Measurements from ENCODE around the gene PPL.
"Not testable (repeated sequence)": the region's sequence is repeated elsewhere in the genome, so short reads cannot be mapped to it uniquely, and the experiment has no call there.

The PPL gene

GRCh38 chr16:4934591-4934990 is 2.4 kb downstream of the PPL start:
- DNase-seq (ENCODE audit: low spot score), result no peak

GRCh38 chr16:4933871-4934395 is 3.0 kb downstream of the PPL start:
- DNase-seq (ENCODE audit: low spot score), result no peak

GRCh38 chr16:4933433-4933832 is 3.5 kb downstream of the PPL start:
- no peak for DNase-seq (ENCODE audit: low spot score)

GRCh38 chr16:4931381-4931780 is 5.6 kb downstream of the PPL start:
- no peak for DNase-seq (ENCODE audit: low spot score)

GRCh38 chr16:4929619-4930018 is 7.3 kb downstream of the PPL start:
- not testable (repeated sequence) for DNase-seq (ENCODE audit: low spot score)

- DNase-seq (ENCODE audit: low spot score), result no peak
Observed at GRCh38 chr16:4928227-4928626, 8.7 kb downstream of the PPL start.

GRCh38 chr16:4927661-4928060 is 9.3 kb downstream of the PPL start:
- no peak for DNase-seq (ENCODE audit: low spot score)

- no peak for DNase-seq (ENCODE audit: low spot score)
Observed at GRCh38 chr16:4926928-4927327, 10.0 kb downstream of the PPL start.

- DNase-seq (ENCODE audit: low spot score), result no peak
Observed at GRCh38 chr16:4925791-4926190, 11.2 kb downstream of the PPL start.

GRCh38 chr16:4925293-4925607 is 11.7 kb downstream of the PPL start:
- no peak for DNase-seq (ENCODE audit: low spot score)

GRCh38 chr16:4924593-4925292 is 12.2 kb downstream of the PPL start:
- DNase-seq (ENCODE audit: low spot score), result no peak

GRCh38 chr16:4923853-4924252 is 13.1 kb downstream of the PPL start:
- no peak for DNase-seq (ENCODE audit: low spot score)

- DNase-seq (ENCODE audit: low spot score), result no peak
Observed at GRCh38 chr16:4922721-4923342, 14.1 kb downstream of the PPL start.

- DNase-seq (ENCODE audit: low spot score), result no peak
Observed at GRCh38 chr16:4920826-4921225, 16.1 kb downstream of the PPL start.

- no peak for DNase-seq (ENCODE audit: low spot score)
Observed at GRCh38 chr16:4918781-4919251, 18.1 kb downstream of the PPL start.

- DNase-seq (ENCODE audit: low spot score), result no peak
Observed at GRCh38 chr16:4917117-4917516, 19.8 kb downstream of the PPL start.

GRCh38 chr16:4915226-4915761 is 21.7 kb downstream of the PPL start:
- DNase-seq (ENCODE audit: low spot score), result peak; percentile 66

GRCh38 chr16:4914528-4915225 is 22.3 kb downstream of the PPL start:
- no peak for DNase-seq (ENCODE audit: low spot score)

GRCh38 chr16:4913774-4914525 is 23.0 kb downstream of the PPL start:
- no peak for DNase-seq (ENCODE audit: low spot score)

- DNase-seq (ENCODE audit: low spot score), result no peak
Observed at GRCh38 chr16:4913130-4913773, 23.7 kb downstream of the PPL start.

GRCh38 chr16:4911970-4912386 is 25.0 kb downstream of the PPL start:
- no peak for DNase-seq (ENCODE audit: low spot score)

GRCh38 chr16:4910828-4911227 is 26.1 kb downstream of the PPL start:
- DNase-seq (ENCODE audit: low spot score), result no peak
